Measurements from ENCODE around the gene RNF227.

RNF227 gene

DNA sequence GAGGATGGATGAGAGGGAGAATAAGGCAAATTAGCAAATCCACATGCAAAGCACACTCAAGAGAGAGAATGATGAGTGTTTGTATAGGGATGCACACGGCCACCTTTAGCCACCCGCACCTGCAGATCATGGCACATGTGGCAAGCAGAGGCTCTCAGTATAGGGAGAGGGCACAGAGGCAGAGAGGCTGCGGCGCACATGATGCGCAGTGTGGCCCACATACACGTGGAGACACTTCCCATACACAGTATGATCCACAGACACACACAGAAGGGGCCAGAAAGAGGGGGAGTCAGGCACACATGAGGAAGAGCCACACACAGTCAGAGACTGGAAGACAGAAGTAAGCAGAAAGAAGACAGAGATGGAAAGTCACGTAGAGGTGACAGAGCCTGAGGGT lies 34.0 kb downstream of the RNF227 start:
- Histone ChIP-seq H3K9ac (ENCODE audit: low read length) (no peak overlapping the region), H2BK5ac (ENCODE audit: low read length) (no peak overlapping the region), H4K5ac (ENCODE audit: low read length) (no peak overlapping the region), H3K56ac (ENCODE audit: low read length) (no peak overlapping the region), H2BK120ac (ENCODE audit: low read depth, low read length) (no peak overlapping the region), H3K79me1 (ENCODE audit: low read length) (peaks cover 3% of the 10 kb centered on the region), H2BK15ac (replicated peaks; ENCODE audit: low read depth) (no peak overlapping the region), H3K27me3 (ENCODE audit: insufficient read depth, low read length, poor library complexity) (no peaks in the 10 kb centered on the region), H4K8ac (ENCODE audit: low read depth, low read length) (no peak overlapping the region), H3K4ac (ENCODE audit: low read depth, low read length) (no peak overlapping the region), H3K23ac (ENCODE audit: low read length) (no peak overlapping the region), H3K4me2 (ENCODE audit: low read length) (no peak overlapping the region), H3K27ac (ENCODE audit: low read depth, low read length) (no peak overlapping the region), H3K4me1 (ENCODE audit: control insufficient read depth, low read depth, low read length) (peaks cover 3% of the 10 kb centered on the region), H3K18ac (ENCODE audit: low read length) (no peak overlapping the region), H3K36me3 (ENCODE audit: control insufficient read depth, insufficient read depth, low read length) (peaks cover 11% of the 10 kb centered on the region), H2AK5ac (ENCODE audit: low read length) (no peak overlapping the region), H3K4me3 (ENCODE audit: low read length) (no peak overlapping the region), H3K79me2 (ENCODE audit: control insufficient read depth, insufficient read depth, low read length) (no peaks in the 10 kb centered on the region)
- WGBS (ENCODE audit: extremely low coverage, insufficient coverage, low lambda C conversion rate), result no CpG with 5 or more reads among the region's 7 CpGs
- no peak for DNase-seq

DNA sequence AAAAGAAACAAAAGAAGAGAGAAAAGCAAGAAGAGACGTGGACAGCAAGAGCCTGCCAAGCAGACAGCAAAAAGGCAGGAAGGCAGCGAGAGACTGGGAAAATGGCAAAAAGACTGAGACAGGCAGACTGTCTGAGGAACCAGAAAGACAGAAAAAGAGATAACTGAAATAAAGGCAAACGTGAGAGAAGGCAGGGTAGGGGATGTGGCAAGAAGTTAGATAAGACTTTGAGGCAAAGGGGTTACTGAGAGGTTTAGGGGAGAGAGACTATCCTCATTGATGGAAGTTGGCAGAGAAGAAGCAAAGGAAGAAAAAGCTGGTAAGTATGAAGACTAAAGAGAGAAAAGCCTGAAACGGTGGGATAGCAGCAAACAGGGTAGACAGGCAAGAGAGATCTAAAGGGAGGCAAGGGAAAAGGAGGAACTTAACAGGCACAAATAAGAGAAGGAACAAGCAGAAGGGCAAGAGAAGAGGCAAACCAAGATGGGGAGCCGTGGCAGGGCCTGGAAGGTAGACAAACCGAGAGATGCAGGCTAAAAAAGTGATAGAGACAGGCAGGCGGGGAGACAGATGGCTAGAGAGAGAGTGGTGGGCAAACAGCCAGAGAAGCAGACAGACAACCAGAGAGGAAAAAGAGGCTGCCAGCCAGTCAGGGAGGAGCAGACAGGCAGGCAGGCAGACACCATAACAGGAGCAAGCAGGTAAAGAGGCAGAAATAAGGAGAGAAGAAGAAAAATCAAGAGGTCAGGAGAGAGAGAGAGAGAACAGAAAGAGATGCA lies 34.6 kb downstream of the RNF227 start:
- Histone ChIP-seq H4K8ac (ENCODE audit: low read depth, low read length) (no peak overlapping the region), H2AK5ac (ENCODE audit: low read length) (no peak overlapping the region), H3K4me2 (ENCODE audit: low read length) (no peak overlapping the region), H3K23ac (ENCODE audit: low read length) (no peak overlapping the region), H2BK5ac (ENCODE audit: low read length) (no peak overlapping the region), H3K9ac (ENCODE audit: low read length) (peak overlapping the region; percentile 7), H3K4me3 (ENCODE audit: low read length) (no peak overlapping the region), H3K56ac (ENCODE audit: low read length) (no peak overlapping the region), H3K79me2 (ENCODE audit: control insufficient read depth, insufficient read depth, low read length) (no peaks in the 10 kb centered on the region), H2BK15ac (replicated peaks; ENCODE audit: low read depth) (no peak overlapping the region), H2BK120ac (ENCODE audit: low read depth, low read length) (no peak overlapping the region), H3K27ac (ENCODE audit: low read depth, low read length) (no peak overlapping the region), H3K4me1 (ENCODE audit: control insufficient read depth, low read depth, low read length) (no peaks in the 10 kb centered on the region), H3K4ac (ENCODE audit: low read depth, low read length) (no peak overlapping the region), H4K5ac (ENCODE audit: low read length) (no peak overlapping the region), H3K79me1 (ENCODE audit: low read length) (peaks cover 3% of the 10 kb centered on the region), H3K36me3 (ENCODE audit: control insufficient read depth, insufficient read depth, low read length) (peaks cover 11% of the 10 kb centered on the region), H3K27me3 (ENCODE audit: insufficient read depth, low read length, poor library complexity) (no peaks in the 10 kb centered on the region), H3K18ac (ENCODE audit: low read length) (no peak overlapping the region)
- DNase-seq, result no peak
- no CpG with 5 or more reads among the region's 7 CpGs for WGBS (ENCODE audit: extremely low coverage, insufficient coverage, low lambda C conversion rate)

- H3K36me3 ChIP-seq (ENCODE audit: control insufficient read depth, insufficient read depth, low read length), result peaks cover 11% of the 10 kb centered on the region
- no peak overlapping the region for H3K4me2 ChIP-seq (ENCODE audit: low read length)
- no peak overlapping the region for H3K27ac ChIP-seq (ENCODE audit: low read depth, low read length)
- H2BK5ac ChIP-seq (ENCODE audit: low read length), result no peak overlapping the region
- no peak overlapping the region for H2BK120ac ChIP-seq (ENCODE audit: low read depth, low read length)
- no peaks in the 10 kb centered on the region for H3K27me3 ChIP-seq (ENCODE audit: insufficient read depth, low read length, poor library complexity)
- H2BK15ac ChIP-seq (replicated peaks; ENCODE audit: low read depth), result no peak overlapping the region
- H3K56ac ChIP-seq (ENCODE audit: low read length), result no peak overlapping the region
- no peak overlapping the region for H4K8ac ChIP-seq (ENCODE audit: low read depth, low read length)
- no peak overlapping the region for H3K4ac ChIP-seq (ENCODE audit: low read depth, low read length)
- WGBS (ENCODE audit: extremely low coverage, insufficient coverage, low lambda C conversion rate), result no CpG with 5 or more reads among the region's 3 CpGs
- H3K4me1 ChIP-seq (ENCODE audit: control insufficient read depth, low read depth, low read length), result no peaks in the 10 kb centered on the region
- H3K4me3 ChIP-seq (ENCODE audit: low read length), result no peak overlapping the region
- peaks cover 3% of the 10 kb centered on the region for H3K79me1 ChIP-seq (ENCODE audit: low read length)
- no peak overlapping the region for H4K5ac ChIP-seq (ENCODE audit: low read length)
- no peak overlapping the region for H3K9ac ChIP-seq (ENCODE audit: low read length)
- H3K18ac ChIP-seq (ENCODE audit: low read length), result no peak overlapping the region
- H2AK5ac ChIP-seq (ENCODE audit: low read length), result no peak overlapping the region
- DNase-seq, result no peak
- no peaks in the 10 kb centered on the region for H3K79me2 ChIP-seq (ENCODE audit: control insufficient read depth, insufficient read depth, low read length)
- no peak overlapping the region for H3K23ac ChIP-seq (ENCODE audit: low read length)
These were observed 35.8 kb downstream of the RNF227 start for GRCh38 chr17:7880076-7880868.

GRCh38 chr17:7878234-7878633 lies 37.9 kb downstream of the RNF227 start:
- Histone ChIP-seq H3K79me1 (ENCODE audit: low read length) (peaks cover 3% of the 10 kb centered on the region), H3K4me2 (ENCODE audit: low read length) (no peak overlapping the region), H3K27ac (ENCODE audit: low read depth, low read length) (no peak overlapping the region), H4K8ac (ENCODE audit: low read depth, low read length) (no peak overlapping the region), H2BK5ac (ENCODE audit: low read length) (no peak overlapping the region), H3K36me3 (ENCODE audit: control insufficient read depth, insufficient read depth, low read length) (peaks cover 11% of the 10 kb centered on the region), H2AK5ac (ENCODE audit: low read length) (no peak overlapping the region), H2BK15ac (replicated peaks; ENCODE audit: low read depth) (no peak overlapping the region), H3K4me3 (ENCODE audit: low read length) (no peak overlapping the region), H3K4me1 (ENCODE audit: control insufficient read depth, low read depth, low read length) (no peaks in the 10 kb centered on the region), H3K4ac (ENCODE audit: low read depth, low read length) (no peak overlapping the region), H3K27me3 (ENCODE audit: insufficient read depth, low read length, poor library complexity) (no peaks in the 10 kb centered on the region), H3K9ac (ENCODE audit: low read length) (no peak overlapping the region), H3K23ac (ENCODE audit: low read length) (no peak overlapping the region), H4K5ac (ENCODE audit: low read length) (no peak overlapping the region), H3K56ac (ENCODE audit: low read length) (no peak overlapping the region), H3K79me2 (ENCODE audit: control insufficient read depth, insufficient read depth, low read length) (no peaks in the 10 kb centered on the region), H2BK120ac (ENCODE audit: low read depth, low read length) (no peak overlapping the region), H3K18ac (ENCODE audit: low read length) (no peak overlapping the region)
- no peak for DNase-seq
- WGBS (ENCODE audit: extremely low coverage, insufficient coverage, low lambda C conversion rate), result no CpG with 5 or more reads among the region's 7 CpGs

DNA sequence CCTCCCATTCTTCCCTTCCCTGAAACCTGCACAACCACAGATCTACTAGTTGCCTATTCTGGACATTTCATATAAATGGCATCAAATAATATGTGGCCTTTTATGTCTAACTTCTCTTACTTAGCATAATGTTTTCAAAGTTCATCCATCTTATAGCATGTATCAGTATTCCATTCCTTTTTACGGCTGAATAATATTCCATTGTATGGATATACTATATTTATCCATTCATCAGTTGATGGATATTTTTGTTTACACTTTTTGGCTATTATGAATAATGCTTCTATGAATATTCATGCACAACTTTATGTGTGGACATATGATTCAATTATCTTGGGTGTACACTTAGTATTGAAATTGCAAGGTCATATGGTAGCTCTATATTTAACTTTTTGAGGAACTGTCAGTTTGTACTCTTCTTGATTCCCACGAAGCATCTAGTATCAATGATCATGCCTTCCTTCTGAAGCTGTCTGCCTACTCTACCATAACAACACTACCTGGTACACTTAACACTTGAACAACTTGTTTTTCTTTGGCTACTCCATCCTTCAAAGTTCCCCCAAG lies 40.2 kb downstream of the RNF227 start:
- H3K9ac ChIP-seq (ENCODE audit: low read length), result no peak overlapping the region
- H3K23ac ChIP-seq (ENCODE audit: low read length), result no peak overlapping the region
- WGBS (ENCODE audit: extremely low coverage, insufficient coverage, low lambda C conversion rate), result no CpG with 5 or more reads among the region's 2 CpGs

More for the DNA sequence above, 40.2 kb downstream of the RNF227 start:
- Histone ChIP-seq H3K79me1 (ENCODE audit: low read length) (peaks cover 1% of the 10 kb centered on the region), H2BK5ac (ENCODE audit: low read length) (no peak overlapping the region), H3K4ac (ENCODE audit: low read depth, low read length) (no peak overlapping the region), H3K79me2 (ENCODE audit: control insufficient read depth, insufficient read depth, low read length) (no peaks in the 10 kb centered on the region), H3K56ac (ENCODE audit: low read length) (no peak overlapping the region), H3K27ac (ENCODE audit: low read depth, low read length) (no peak overlapping the region), H3K27me3 (ENCODE audit: insufficient read depth, low read length, poor library complexity) (no peaks in the 10 kb centered on the region), H2AK5ac (ENCODE audit: low read length) (no peak overlapping the region), H4K5ac (ENCODE audit: low read length) (no peak overlapping the region), H3K18ac (ENCODE audit: low read length) (no peak overlapping the region), H3K4me2 (ENCODE audit: low read length) (no peak overlapping the region), H3K36me3 (ENCODE audit: control insufficient read depth, insufficient read depth, low read length) (peaks cover 9% of the 10 kb centered on the region), H3K4me3 (ENCODE audit: low read length) (no peak overlapping the region), H3K4me1 (ENCODE audit: control insufficient read depth, low read depth, low read length) (no peaks in the 10 kb centered on the region), H2BK15ac (replicated peaks; ENCODE audit: low read depth) (no peak overlapping the region), H2BK120ac (ENCODE audit: low read depth, low read length) (no peak overlapping the region), H4K8ac (ENCODE audit: low read depth, low read length) (no peak overlapping the region)
- no peak for DNase-seq
